ENCODE data around the gene GAB2.

Gene GAB2

DNA sequence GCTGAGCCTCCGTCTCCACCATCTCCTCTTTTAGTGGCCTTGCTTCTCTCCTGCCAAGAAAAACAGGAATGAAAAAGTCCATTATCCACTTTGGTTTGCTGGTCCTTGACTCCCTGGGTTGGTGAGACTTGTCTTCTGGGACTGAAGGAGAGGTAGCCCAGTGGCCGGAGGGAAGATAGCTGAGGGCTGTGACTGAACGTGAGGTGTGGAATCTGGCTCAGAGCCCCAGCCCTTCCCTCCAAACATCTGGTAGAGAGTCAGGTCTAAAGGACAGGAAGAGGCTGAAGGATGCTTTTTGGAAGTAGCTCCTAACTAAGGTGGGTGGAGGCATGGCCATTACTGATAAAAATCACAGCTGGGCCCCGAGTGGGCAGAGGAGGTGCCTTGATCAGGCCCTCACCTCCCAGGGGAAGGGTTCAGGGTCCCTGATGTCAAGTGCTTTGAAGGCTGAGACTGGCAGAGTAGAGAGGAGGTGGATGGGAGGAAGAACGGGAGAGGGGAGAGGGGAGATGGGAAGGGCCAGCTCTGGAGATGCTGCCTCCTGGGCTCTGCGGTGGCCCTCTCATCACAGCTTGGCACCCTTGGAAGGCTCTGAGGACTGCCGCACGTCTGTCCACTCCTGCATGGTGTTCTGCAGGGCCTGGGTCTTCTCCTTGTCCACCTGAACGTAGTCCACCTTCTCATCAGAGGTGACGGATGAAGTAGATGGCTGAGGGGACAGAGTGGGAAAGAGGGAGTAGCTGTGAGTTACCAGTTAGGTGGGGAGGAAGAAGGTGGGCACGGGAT lies 198.7 kb downstream of the GAB2 start:
- DNase-seq, result no peak

DNA sequence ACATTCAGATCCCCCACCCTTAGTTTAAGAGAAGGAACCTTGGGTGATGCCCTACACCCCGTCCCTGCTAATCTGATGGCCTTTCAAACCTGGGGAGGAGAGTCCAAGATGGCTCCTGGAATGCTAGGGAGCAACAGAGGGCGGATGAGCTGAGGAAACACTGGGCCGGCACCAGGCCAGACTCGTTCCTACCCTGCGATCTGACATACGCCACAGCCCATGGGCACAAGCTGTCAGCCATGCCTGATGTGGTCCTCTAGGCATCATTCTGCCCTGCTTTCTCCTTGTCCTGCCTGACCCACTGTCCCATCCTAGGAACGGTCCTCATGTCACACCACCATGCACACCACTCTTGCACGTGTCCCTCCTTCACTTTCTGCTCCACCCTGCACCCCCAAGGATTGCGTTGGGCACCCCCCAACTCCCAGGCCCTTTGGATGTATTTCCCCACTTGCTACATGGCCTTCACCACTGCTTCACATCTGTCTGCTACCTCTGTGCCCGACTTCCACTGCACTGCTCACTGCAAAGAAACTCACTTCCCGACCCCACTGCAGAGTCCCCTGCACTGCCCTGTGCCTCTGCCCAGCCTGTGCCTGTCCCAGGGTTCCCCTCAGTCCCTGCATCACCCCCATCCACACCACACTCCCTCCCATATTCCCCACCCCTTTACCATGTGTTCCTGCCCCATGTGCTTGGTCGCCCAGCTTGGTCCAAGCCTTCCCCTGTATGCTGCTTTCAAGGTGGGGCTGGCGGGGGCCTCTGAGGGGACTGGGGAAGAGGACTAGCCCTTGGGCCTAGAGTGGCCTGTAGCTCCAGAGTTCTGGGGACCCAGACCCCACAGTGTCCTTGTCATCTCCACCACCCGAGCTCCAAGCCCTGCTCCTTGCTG lies 199.7 kb downstream of the GAB2 start:
- DNase-seq, result no peak

DNA sequence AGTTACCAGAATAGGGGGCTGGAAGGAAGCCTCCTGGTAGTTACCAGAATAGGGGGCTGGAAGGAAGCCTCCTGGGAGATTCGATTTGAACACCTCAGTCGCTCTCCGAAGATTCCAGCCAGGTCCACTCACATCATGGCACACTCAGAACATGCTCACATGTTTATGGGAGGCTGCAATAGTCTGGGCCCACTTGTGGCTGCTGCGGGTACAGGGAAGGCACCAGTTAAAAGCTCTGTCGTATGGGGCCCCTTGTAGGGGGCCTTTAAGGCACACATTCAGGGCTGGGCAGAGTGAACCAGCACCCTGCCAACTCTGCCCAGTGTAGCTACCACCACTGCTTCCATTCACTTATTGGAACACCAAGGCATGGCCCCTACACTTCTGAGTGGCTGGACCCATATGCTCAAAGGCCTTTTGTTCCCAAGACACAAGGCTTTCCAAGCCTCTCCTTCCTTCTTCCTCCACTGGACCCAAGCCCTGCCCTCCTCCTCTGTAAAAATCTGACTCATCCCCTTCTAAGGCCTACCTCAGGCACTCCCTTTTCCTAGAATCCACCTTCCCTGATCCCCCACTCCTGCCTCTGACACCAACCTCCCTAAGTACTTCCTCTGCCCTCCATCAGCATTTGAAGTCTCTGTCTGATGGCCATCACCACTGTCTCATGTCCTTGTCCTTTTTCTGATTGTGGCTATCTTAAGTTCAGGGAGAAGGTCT lies 200.9 kb downstream of the GAB2 start:
- no peak for DNase-seq

DNA sequence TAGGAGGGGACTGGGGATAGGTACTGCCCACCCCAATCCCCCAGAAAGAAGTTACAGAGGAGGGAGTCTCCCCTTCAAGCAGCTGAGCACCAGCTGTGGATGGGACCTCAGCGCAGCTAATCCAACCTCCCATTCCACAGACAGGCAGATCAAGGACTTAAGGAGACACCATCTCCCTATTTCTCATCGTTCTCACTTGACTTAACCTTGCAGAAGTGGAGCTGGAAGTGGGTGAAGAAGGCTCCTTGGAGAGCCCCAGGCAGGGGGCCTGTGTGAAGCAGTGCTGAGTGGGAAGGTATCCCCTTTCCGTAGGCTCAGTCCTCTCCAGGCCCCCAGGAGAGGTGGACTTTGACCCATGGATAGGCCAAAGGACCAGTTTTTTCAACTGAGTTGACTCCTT lies 201.6 kb downstream of the GAB2 start:
- no peak for DNase-seq

DNA sequence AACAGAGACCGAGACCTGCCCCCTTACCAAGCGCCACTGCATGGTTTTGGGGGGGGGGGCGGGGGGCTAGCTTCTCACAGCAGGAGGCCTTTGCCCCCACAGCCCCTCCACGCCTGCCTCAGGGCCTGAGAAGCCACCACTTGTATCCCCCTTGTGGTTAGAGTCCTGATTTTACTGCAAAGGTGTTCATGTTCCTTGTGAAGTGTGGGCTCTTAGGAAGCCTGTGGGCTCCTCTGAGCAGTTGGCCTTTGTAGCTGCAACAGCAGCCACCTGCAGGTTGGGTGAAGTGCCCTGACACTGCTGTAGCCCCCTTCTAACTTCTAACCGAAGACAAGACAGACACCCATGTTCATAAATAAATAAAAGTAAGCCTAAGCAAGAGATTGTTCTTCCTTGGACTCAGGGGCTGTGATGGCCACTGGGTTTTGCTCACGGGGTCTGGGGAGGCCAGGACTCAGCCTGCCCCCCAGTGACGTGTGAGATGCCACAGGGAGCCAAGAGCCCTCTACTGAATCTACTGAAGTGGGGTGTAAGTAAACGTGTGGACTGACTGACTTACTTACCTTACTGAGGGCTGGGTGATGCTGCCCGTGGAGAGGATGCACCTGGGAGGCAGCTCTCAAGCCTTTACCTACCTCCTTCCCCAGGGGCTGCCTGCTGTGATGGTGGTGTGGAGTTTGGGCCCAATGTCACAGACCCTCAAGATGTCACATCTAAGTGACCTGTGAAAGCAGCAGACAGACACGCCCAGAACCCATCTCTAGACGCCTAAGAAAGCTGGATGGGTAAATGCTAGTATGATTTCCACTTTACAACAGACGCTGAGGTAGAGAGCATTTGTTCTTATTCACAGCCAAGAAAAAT lies 203.1 kb downstream of the GAB2 start:
- no peak for DNase-seq

DNA sequence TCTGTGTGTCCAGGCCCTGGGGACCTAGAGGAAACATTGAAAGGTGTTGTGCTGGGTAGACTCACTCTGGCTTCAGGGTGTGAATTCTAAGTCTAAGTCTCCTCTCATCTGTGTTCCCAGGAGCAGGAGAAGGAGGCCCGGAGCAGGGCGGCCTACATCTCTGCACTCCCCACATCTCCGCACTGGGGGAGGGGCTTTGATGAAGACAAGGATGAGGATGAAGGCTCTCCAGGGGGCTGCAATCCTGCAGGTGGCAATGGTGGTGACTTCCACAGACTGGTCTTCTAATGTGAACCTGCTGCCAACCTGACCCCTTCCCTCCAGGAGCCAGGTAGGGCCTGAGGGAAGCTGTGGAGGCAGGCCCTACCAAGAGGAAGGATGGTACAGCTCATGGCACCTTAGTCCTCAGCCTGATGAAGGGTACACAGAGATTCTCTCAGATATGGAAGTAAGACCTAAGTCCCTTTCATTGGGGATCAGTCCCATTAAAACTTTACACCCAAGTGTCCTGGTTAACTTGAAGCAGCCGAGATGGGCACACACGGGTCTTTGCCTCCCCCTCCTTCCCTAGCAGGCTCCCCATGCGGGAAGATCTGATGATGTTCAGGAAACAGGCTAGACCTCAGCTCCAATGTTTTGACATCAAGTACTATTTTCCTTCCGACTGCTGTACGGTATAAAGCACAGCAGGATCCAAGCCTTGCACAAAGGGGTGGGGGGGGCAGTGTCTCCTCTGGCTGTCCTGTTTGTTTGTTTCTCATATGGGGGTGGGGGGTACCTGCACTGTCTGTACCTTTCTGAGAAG lies 203.9 kb downstream of the GAB2 start:
- no peak for DNase-seq

DNA sequence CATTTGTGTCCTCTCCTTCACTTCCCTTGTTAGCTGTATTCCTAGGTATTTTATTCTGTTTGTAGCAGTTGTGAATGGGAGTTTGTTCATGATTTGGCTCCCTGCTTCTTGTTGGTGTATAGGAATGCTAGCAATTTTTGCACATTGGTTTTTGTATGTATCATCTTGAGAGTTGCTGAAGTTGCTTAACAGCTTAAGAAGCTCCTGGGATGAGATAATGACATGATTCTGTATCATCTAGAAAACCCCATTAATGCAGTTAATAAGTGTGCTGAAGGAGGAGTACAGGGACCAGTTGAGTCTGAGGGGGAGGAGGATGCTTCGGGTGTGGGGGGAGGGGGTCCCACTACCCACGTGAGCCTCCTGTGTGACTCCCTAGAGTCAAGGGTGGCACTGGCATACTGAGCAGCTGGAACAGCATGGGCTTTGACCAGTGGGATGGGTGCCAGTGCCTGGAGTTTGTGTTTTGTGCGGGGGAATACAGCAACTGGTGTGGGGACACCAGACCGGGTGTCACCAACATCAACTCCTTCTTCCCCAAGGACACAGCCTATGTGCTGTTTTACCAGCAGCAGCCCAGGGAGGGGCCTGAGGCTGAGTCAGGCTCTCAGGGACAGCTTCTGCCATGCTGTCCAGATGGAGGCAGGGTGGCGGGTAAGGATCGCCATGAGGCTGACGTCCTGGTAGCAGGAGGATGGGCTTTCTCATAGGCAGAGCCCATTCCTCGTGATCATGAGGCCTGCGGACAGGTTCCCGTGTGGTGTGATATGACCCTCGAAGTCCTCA lies 204.8 kb downstream of the GAB2 start:
- no peak for DNase-seq

DNA sequence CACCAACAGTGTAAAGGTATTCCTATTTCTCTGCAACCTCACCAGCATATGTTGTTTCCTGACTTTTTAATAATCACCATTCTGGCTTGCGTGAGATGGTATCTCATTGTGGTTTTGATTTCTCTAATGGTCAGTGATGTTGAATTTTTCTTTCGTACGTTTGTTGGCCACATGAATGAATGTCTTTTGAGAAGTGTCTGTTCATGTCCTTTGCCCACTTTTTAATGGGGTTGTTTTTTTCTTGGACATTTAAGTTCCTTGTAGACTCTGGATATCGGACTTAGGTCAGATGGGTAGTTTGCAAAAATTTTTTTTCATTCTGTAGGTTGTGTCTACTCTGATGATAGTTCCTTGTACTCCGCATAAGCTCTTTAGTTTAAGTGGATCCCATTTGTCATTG lies 206.1 kb downstream of the GAB2 start:
- DNase-seq, result no peak

DNA sequence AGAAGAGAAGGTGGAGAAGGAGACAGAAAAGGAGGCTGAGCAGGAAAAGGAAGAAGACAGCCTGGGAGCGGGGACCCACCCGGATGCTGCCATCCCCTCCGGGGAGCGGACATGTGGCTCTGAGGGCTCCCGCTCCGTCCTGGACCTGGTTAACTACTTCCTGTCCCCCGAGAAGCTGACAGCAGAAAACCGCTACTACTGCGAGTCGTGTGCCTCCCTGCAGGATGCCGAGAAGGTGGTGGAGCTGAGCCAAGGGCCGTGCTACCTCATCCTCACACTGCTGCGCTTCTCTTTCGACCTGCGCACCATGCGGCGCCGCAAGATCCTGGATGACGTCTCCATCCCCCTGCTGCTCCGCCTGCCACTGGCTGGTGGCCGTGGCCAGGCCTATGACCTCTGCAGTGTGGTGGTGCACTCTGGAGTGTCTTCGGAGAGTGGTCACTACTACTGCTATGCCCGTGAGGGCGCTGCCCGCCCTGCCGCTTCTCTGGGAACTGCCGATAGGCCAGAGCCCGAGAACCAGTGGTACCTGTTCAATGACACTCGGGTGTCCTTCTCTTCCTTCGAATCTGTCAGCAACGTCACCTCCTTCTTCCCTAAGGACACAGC lies 207.5 kb downstream of the GAB2 start:
- no peak for DNase-seq

DNA sequence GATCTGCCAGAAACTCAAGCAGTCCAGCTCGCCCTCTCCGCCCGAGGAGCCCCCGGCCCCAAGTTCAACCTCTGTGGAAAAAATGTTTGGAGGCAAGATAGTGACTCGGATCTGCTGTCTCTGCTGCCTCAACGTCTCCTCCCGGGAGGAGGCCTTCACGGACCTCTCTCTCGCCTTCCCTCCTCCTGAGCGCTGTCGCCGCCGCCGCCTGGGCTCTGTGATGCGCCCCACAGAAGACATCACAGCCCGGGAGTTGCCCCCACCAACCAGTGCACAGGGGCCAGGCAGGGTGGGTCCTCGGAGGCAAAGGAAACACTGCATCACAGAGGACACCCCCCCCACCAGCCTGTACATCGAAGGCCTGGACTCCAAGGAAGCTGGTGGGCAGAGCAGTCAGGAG lies 208.1 kb downstream of the GAB2 start:
- DNase-seq, result no peak

DNA sequence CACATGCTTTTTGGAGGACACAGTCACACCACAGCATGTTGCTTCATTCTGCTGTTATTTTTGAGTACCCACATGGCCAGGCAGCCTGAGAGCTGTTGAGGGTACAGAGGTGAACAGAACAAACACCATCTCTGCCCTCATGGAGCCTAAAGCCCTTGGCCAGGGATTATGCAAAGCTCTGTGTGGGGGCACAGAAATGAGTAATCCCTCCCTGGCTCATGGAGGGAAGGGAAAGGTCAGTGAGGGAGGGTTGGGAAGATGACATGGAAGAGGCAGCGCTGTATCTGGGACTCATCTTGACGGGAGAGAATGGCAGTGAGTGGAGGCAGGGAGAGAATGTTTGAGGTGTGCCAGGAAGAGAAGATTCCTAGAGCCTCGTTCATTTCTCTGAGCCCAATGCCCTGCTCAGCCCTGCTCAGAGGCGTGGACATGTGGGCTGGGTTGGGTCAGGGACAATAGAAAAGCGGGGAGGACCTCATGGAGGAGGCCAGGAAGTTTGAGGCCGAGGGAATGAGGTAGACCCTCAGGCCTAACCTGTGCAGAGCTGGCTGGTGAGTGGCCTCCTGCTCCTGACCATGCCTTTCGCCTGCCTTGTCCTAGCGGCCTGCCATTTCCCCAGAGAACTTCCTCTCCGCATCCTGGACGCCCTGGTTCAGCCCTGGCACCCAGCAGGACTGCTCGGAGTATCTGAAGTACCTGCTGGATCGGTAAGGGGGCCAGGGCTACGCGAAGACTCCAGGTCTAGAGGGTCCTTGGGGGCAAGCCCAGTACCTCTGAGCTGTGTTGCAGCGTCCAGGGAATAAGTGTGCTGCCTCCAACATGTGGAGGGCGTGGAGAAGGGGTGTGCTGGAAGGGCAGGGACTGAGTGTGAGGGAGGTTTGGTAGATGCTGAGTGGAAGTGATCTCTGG lies 209.1 kb downstream of the GAB2 start:
- no peak for DNase-seq

DNA sequence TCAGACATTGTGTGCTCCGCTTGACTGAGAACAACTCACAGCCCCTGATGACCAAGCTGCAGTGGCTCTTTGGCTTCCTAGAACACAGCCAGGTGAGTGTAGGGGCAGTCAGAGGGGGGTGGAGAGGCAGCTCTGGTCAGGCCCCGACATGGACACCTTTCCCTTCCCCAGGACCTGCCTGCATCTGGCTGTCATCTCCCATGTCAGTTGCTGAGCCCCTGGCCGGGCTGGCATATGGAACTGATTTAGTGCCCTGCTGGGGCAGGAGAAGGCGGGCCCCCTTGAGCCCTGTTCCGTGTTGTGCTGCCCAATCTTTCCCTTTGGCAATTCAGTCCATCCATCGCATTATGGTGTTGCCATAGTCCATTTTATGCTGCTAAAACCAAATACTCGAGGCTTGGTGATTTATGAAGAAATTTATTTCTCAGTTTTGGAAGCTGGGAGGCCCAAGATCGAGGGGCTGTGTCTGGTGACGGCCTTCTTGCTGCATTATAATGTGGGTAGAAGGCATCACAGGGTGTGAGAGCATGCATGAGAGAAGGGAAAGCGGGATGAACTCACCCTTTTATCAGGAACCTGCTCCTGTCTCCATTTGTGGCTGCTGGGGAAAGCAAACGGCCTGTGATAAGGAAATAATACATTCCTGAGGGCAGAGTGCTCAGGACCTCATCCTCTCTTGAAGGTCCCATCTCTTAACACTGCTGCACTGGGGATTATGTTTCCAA lies 209.9 kb downstream of the GAB2 start:
- no peak for DNase-seq

DNA sequence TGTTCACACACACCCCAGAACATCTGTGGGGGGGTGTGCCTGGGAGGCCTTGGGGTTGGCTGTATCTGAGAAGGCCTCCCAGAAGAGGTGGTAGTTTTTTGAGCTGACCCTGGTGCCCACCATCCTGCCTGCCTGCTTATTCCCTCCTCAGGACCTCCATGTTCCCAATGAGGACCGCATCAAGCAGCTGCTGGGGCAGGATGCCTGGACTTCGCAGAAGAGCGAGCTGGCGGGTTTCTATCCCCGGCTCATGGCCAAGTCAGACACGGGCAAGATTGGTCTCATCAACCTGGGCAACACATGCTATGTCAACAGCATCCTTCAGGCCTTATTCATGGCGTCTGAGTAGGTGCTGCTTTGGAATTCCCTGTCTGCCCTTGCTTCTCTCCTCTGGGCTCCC lies 211.9 kb downstream of the GAB2 start:
- no peak for DNase-seq

DNA sequence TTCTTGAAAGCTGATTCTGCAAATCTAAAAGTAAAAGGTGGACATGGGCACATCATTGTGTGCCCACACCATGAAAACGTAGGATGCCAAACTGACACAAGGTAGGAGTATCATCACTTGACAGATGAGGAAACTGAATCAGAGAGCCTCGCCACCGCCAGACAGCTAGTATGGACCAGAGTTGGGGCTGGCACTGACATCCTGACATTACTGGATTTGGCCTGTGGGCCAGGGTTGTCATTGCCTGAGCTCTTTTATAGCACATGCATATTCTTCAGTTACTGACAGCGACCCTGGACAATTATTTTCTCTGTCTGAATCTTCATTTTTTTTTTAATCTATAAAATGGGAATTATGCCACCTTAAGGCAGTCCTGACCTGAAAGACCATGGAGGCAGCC lies 212.4 kb downstream of the GAB2 start:
- DNase-seq, result no peak

DNA sequence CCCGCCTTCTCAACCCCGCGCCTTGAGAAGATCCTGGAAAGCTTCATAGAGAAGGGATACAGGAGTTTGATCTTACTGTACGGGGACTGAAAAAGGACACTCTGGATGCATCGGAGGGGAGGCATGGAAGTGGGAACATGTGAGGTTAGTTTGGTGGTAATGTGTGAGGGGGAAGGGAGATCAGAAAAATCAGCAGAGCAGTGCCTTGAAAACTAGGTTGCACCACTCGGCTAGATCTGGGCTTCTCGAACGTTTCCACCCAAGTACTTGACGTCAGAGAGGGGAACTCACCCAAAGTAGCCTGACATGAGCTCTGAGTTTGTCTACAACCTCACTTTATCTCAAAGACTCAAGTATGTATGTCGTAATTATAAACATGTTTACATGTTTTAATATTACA lies 214.4 kb downstream of the GAB2 start:
- DNase-seq, result peak; percentile 52

DNA sequence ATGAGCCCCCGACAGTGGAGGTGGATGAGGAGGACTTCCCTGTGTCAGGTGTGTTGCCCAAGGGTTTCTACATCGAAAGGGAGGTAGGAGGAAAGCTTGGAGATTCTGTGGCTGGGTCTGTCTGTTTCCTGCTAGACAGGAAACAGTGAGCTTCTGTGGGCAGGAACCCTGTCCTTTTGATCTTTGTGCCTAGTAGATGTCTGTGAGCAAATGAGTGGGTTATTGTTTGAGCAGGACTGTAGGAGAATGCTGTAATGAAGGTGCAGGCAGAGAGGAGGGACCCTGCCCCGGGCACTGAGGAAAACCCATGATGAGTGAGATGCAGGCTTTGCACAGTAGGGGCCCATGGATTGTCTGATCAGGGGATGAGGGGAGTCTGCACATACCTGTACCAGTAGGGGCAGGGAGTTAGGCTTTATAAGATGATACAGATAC lies 214.9 kb downstream of the GAB2 start:
- DNase-seq, result peak; percentile 56

DNA sequence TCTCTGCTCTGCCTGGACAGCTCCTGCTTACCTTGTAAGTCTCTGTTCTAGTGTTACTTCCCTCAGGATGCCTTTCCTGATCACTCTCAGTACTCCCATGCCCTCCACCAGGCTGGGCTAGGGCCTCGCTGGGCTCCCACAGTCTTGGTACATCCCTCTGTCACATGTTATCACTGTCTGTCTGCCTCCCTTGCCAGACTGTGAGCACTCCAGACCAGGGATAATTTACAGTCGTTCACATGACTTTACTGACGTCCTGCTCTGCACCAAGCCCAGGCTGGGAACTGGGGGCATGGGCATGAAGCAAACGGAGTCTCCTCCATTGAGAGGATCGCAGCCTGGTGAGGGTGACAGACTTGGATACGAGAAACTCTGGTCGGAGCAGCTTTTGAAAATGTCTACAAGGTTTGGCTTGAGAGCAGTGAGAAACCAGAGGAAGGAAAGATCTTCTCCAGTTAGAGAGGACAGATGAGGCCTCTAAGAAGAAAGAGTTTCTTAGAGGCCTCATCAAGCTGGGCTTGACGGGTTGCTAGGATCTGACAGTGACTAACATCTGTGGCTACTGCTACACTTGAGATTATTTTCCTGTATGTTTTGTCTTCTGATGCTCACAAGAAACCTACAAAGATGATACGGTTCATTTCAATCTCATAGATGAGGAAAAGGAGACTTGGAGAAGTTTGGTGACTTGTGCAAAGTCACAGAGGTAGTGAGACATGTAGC lies 216.4 kb downstream of the GAB2 start:
- no peak for DNase-seq

DNA sequence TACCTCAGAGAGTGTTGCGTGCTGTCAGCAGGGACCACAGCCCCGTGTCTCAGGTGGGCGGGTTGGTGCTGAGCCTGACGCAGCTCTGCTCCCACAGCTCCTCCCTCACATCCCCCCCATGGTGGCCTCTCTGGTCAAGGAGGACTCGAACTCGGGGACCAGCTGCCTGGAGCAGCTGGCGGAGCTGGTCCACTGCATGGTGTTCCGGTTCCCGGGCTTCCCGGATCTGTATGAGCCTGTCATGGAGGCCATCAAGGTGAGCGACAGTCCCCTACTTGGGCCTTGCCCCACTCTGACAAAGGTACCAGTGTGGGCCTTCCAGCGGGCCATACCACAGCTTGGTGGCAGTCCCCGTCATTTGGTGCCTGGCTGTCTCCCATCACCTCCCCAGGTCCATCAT lies 217.1 kb downstream of the GAB2 start:
- no peak for DNase-seq
